SU-DHL-6 (cell line): ENCODE data around the gene SLC12A8.

Experiments
- EZH2phosphoT487 ChIP-seq: fragments of 200-600 bp; sonication (generic), shearing (Covaris generic); conservative IDR thresholded peaks from 2 replicates; pipeline ENCODE4 v1.6.1; 2018; ENCODE audit warnings: mild to moderate bottlenecking, antibody characterized with exemption, low read length, moderate library complexity, mixed read lengths
- TF ChIP-seq, protein P1 (sequence below): fragments of 200-600 bp; sonication (generic); IDR thresholded peaks from one replicate; pipeline ENCODE4 v1.5.1; 2017; ENCODE audit warnings: antibody characterized with exemption, mild to moderate bottlenecking, low read length, moderate library complexity; ENCODE audit not compliant: insufficient read depth, poor library complexity, severe bottlenecking

DNA sequence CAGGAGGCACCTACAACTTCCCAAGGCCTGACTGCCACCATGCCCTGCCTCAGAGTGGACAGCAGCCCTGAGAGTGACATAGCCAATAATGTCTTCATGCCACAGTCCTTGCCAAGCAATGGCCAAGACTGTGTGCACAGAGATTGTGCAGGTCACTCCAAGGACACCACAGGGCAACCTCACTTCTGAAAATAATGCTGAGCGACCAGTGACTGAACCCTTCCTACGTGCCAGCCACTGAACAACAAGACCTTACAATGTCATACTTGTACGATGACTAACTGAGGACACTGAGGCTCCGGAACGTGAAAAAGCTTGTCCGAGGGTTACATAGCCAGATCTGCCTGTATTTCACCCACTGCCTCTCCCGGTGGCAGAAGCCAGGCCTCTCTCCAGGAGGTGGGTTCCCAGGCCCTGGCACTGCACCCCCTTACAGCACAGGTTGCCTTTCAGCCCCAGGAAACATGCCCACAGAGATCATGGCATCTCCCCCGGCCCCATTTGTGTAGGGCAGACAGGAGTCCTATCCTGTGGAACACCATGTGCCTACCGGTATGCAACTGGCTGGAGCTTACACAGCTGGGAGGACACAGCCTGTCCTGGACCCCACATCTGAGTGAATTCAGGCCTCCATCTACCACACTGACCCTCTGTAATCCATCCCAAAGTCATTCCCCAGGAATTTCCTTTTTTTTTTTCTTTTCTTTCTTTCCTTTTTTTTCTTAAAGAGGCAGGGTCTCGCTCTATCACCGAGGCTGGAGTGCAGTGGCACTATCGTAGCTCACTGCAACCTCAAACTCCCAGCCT is 72.3 kb downstream of the SLC12A8 start:
- TF ChIP-seq, protein P1, sequence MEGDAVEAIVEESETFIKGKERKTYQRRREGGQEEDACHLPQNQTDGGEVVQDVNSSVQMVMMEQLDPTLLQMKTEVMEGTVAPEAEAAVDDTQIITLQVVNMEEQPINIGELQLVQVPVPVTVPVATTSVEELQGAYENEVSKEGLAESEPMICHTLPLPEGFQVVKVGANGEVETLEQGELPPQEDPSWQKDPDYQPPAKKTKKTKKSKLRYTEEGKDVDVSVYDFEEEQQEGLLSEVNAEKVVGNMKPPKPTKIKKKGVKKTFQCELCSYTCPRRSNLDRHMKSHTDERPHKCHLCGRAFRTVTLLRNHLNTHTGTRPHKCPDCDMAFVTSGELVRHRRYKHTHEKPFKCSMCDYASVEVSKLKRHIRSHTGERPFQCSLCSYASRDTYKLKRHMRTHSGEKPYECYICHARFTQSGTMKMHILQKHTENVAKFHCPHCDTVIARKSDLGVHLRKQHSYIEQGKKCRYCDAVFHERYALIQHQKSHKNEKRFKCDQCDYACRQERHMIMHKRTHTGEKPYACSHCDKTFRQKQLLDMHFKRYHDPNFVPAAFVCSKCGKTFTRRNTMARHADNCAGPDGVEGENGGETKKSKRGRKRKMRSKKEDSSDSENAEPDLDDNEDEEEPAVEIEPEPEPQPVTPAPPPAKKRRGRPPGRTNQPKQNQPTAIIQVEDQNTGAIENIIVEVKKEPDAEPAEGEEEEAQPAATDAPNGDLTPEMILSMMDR = no peak
- no peak for TF ChIP-seq EZH2phosphoT487
